Measurements from ENCODE around the gene MT1X.

The MT1X gene

GRCh38 chr16:56684926-56685590, 2.8 kb downstream of the MT1X start:
- peak; percentile 57 to 84 for DNase-seq
- no peak for TF ChIP-seq CTCF (IDR thresholded peaks at IDR 0.05)
- Histone ChIP-seq H3K36me3 (peaks cover 6 to 25% (median 14%) of the 10 kb centered on the region in 3 donors), H3K27ac (peak overlapping the region; percentile 87 to 88), H3K4me1 (peaks cover 0 to 39% (median 10%) of the 10 kb centered on the region in 4 donors), H3K27me3 (no peaks in the 10 kb centered on the region), H3K4me3 (peak overlapping the region; percentile 80 to 82), H3K9me3 (peaks cover 0 to 10% (median 0%) of the 10 kb centered on the region in 3 donors)
- intact Hi-C loops (cut with DNase I; ENCODE audit: low total_unique reads) = loop anchor here (5.0 kb wide), 1 partner anchor 78 kb away; the partner anchor contains the start of gene MT2A

- intact Hi-C loops (cut with DNase I; ENCODE audit: low total_unique reads) = no loop called here
- DNase-seq = no peak
- no peak overlapping the region for H3K27ac ChIP-seq
Observed at GRCh38 chr16:56686758-56687157, 4.5 kb downstream of the MT1X start.

GRCh38 chr16:56688762-56689161, 6.5 kb downstream of the MT1X start:
- Histone ChIP-seq H3K27ac (no peak overlapping the region), H3K4me3 (no peak overlapping the region), H3K4me1 (peaks cover 0 to 24% (median 10%) of the 10 kb centered on the region in 4 donors), H3K9me3 (peaks cover 0 to 10% (median 0%) of the 10 kb centered on the region in 3 donors), H3K27me3 (no peaks in the 10 kb centered on the region), H3K36me3 (peaks cover 0 to 23% (median 12%) of the 10 kb centered on the region in 3 donors)
- TF ChIP-seq CTCF (IDR thresholded peaks at IDR 0.05) = no peak
- no peak for DNase-seq
- intact Hi-C loops (cut with DNase I; ENCODE audit: low total_unique reads) = no loop called here

More at GRCh38 chr16:56686758-56687157, 4.5 kb downstream of the MT1X start:
- Histone ChIP-seq H3K4me3 (no peak overlapping the region), H3K4me1 (peaks cover 0 to 32% (median 10%) of the 10 kb centered on the region in 4 donors), H3K36me3 (peaks cover 6 to 25% (median 14%) of the 10 kb centered on the region in 3 donors), H3K27me3 (no peaks in the 10 kb centered on the region), H3K9me3 (peaks cover 0 to 10% (median 0%) of the 10 kb centered on the region in 3 donors)
- TF ChIP-seq CTCF (IDR thresholded peaks at IDR 0.05) = no peak

- H3K27me3 ChIP-seq = no peaks in the 10 kb centered on the region
- peaks cover 0 to 19% (median 8%) of the 10 kb centered on the region in 3 donors for H3K36me3 ChIP-seq
- H3K4me1 ChIP-seq = peaks cover 0 to 20% (median 9%) of the 10 kb centered on the region in 4 donors
- no peak overlapping the region for H3K27ac ChIP-seq
- H3K9me3 ChIP-seq = peaks cover 0 to 10% (median 0%) of the 10 kb centered on the region in 3 donors
- no peak for TF ChIP-seq CTCF (IDR thresholded peaks at IDR 0.05)
- no peak overlapping the region for H3K4me3 ChIP-seq
- intact Hi-C loops (cut with DNase I; ENCODE audit: low total_unique reads) = no loop called here
- DNase-seq = no peak
Observed at GRCh38 chr16:56689171-56689570, 6.9 kb downstream of the MT1X start.

- Histone ChIP-seq H3K9me3 (peaks cover 0 to 10% (median 0%) of the 10 kb centered on the region in 3 donors), H3K4me1 (peaks cover 0 to 7% (median 3%) of the 10 kb centered on the region in 4 donors), H3K27ac (no peak overlapping the region), H3K36me3 (peaks cover 0 to 15% (median 6%) of the 10 kb centered on the region in 3 donors), H3K27me3 (peaks cover 0 to 3% of the 10 kb centered on the region in 2 donors), H3K4me3 (no peak overlapping the region)
- intact Hi-C loops (cut with DNase I; ENCODE audit: low total_unique reads) = no loop called here
- no peak for TF ChIP-seq CTCF (IDR thresholded peaks at IDR 0.05)
- peak in 1 of 2 donors; percentile 32 for DNase-seq
Observed at GRCh38 chr16:56690420-56691122, 8.3 kb downstream of the MT1X start.
